ELR (cell line): ENCODE measurements around the gene RBM10.
"Not testable (repeated sequence)": the region's sequence is repeated elsewhere in the genome, so short reads cannot be mapped to it uniquely, and the experiment has no call there.

Experiments
- DNase-seq: peaks from one replicate; pipeline ENCODE4 v3.0.0-alpha.2; 2015; ENCODE audit warnings: low read depth

RBM10 gene, protein sequence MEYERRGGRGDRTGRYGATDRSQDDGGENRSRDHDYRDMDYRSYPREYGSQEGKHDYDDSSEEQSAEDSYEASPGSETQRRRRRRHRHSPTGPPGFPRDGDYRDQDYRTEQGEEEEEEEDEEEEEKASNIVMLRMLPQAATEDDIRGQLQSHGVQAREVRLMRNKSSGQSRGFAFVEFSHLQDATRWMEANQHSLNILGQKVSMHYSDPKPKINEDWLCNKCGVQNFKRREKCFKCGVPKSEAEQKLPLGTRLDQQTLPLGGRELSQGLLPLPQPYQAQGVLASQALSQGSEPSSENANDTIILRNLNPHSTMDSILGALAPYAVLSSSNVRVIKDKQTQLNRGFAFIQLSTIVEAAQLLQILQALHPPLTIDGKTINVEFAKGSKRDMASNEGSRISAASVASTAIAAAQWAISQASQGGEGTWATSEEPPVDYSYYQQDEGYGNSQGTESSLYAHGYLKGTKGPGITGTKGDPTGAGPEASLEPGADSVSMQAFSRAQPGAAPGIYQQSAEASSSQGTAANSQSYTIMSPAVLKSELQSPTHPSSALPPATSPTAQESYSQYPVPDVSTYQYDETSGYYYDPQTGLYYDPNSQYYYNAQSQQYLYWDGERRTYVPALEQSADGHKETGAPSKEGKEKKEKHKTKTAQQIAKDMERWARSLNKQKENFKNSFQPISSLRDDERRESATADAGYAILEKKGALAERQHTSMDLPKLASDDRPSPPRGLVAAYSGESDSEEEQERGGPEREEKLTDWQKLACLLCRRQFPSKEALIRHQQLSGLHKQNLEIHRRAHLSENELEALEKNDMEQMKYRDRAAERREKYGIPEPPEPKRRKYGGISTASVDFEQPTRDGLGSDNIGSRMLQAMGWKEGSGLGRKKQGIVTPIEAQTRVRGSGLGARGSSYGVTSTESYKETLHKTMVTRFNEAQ

GRCh38 chrX:47144626-47145394, at the start of gene RBM10, which contains the start of gene NDUFB11:
TSS of gene RBM10 (plus strand) at chrX:47145221. CDS start at chrX:47147482, 2,261 bp downstream.
TSS of gene NDUFB11 (minus strand) at chrX:47144702. CDS start at chrX:47144679, 23 bp downstream.
- peak; percentile 95 for DNase-seq

DNA sequence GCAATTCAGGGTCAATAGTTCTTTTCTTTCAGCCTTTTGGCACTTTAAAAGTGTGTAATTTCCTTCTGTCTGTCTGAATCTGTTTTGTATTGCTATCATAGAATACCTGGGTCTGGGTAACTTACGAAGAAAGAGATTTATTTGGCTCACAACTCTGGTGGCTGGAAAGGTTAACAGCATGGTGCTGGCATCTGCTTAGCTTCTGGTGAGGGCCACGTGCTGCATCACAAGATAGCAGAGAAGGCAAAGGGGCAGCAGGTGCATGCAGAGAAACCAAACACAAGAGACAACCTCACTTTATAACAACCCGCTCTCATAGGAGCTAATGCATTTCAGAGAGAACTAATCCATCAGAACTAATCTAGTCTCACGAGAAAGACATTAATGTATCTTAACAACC, 48.0 kb upstream of the RBM10 start:
- DNase-seq, result no peak

DNA sequence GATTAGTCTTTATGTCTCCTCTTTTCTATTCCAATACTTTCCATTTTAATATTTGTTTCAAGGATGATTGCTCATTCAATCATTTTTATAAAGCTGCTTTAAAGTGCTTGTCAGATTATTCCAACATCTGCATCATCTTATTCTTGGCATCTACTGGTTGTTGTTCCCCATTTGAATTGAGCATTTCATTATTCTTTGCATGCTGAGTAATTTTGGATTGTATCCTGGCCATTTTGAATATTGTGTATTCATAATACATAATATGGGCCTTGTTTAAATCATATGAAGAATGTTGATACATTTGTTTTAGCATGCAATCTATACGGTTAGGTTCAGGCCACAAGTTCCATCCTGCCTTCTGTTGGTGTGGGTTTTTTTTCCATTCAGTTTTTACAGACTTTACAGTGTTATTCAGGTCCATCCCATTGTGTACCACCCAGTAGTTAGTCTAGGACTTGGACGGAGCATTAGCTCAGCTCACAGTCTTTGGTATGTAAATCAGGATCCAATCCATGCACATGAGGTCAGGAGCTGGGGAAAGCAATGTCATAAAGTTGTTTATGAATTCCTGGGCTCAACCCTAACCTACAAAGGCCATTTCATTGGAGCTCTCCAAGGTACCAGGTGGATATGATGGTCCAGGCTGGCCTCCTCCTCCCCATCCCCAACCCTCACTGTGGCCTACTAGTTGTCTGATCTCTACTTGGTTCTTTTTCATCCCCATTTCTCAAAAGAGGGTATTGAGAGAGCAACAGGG, 46.5 kb upstream of the RBM10 start:
- DNase-seq, result no peak

DNA sequence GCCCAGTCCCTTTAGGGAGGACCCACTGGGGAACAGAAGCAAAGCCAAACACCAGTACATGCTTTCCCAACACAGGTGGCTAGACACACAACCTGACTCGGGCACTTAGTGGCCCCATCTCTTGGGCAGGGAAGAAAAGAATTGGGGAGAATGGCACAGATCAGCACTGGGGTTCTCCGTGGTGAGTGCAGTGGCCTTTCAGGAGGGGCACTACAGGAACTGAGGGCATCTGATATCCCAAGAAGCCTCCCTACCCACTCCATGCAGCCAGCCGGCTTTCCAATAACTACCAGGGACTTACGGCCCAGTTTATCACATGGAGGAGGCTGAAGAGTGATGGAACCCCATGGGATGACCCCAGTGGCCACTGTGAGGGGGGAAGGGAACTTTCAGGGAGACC, 43.8 kb upstream of the RBM10 start:
- DNase-seq, result no peak

DNA sequence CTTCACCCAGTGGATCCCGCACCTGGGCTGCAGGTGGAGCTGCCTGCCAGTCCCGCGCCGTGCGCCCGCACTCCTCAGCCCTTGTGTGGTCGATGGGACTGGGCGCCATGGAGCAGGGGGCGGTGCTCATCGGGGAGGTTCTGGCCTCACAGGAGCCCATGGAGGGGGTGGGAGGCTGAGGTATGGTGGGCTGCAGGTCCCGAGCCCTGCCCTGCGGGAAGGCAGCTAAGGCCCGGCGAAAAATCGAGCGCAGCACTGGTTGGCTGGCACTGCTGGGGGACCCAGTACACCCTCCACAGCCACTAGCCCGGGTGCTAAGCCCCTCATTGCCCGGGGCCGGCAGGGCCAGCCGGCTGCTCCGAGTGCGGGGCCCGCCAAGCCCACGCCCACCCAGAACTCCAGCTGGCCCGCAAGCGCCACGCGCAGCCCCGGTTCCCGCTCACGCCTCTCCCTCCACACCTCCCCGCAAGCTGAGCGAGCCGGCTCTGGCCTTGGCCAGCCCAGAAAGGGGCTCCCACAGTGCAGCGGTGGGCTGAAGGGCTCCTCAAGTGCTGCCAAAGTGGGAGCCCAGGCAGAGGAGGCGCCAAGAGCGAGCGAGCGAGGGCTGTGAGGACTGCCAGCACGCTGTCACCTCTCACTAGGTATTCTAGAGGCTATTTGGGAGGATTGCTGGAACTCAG, 33.9 kb upstream of the RBM10 start:
- DNase-seq, result not testable (repeated sequence)

DNA sequence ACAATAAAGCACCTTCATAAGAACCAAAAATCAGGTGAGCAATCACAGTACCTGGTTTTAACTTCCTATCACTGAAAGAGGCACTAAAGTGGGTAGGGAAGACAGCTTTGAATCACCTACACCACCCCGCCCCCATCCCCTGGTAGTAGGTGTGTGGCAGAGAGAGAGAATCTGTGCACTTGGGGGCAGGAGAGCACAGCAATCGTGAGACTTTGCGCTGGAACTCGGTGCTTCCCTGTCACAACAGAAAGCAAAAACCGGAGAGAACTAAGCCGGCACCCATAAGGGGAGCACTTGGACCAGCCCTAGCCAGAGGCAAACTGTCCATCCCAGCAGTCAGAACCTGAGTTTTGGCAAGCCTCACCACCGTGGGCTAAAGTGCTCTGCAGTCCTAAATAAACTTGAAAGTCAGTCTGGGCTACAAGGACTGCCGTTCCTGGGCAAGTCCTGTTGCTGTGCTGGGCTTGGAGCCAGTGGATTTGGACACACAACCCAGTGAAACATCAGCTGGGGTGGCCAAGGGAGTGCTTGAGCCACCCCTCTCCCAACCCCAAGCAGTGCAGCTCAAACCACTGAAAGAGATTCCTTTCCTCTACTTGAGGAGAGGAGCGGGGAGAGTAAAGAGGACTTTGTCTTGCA, 32.6 kb upstream of the RBM10 start:
- DNase-seq, result no peak

- DNase-seq, result not testable (repeated sequence)
Measured at GRCh38 chrX:47116551-47117110, 28.4 kb upstream of the RBM10 start.

DNA sequence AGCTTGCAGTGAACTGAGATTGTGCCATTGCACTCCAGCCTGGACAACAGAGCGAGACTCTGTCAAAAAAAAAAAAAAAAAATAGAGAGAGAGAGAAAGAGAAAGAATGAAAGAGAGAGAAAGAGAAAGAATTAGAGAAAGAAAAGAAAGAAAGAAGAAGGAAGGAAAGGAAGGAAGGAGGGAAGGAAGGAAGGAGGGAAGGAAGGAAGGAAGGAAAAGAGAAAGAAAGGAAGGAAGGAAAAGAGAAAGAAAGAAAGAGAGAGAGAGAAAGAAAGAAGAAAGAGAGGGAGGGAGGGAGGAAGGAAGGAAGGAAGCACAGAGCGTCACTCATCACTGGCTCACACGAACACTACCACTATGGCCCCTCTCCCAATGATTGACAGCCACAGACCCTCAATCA, 20.6 kb upstream of the RBM10 start:
- not testable (repeated sequence) for DNase-seq

DNA sequence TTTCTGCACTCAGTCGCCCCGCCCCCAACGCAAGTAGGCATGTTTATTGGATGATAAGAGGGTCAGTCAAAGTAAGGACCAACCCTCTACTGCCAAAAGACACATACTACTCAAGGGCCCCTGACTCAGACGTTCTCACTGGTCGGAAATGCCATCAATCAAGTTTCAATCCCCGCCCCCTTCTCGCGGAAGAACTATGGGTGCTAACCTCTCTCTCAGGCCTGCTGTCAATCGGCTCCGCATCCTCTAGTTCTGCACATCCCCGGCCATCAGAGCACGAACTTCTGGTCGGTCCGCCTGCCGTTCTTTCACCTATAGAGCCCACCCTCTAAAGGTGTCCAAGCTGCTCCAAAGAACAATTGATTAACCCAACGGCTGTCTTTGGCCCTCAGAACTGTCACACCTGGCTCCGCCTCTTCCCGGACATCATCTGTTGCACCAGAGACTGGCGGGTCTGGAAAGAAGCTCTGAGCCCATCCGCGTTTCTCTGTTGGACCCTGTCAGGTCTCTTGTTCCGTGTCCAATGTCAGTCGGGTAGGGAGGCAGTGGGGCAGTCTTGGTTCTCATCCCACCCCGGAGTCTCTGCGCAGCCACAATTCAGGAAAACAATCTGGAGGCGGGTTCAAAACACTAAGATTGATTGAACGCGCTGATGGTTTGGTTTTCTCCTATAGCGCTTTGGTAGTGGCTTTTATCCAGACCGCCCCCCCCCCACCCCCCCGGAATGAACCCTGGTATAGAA, 15.7 kb upstream of the RBM10 start:
- DNase-seq, result peak; percentile 93

DNA sequence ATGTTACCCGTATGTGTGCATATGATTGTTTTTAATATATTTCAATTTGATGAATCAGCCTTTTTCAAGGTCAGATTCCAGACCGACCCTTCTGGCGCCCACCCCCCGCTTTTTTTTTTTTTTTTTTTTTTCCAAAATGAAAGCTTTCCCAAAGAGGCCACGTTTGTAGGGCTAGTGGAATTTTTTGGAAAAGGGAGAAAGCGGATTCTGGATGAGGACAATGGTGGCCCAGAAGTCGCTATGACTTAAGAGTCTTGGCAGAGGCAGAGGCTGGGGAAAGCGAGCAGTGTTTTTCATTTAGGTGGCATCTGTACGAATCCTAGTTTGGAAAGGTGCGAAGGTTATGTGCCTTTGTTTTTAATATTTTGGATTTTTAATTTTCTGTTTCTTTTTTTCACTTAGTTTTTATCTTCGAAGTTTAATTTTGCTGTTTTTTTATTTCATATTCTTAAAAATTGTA, 15.1 kb upstream of the RBM10 start:
- DNase-seq, result no peak

GRCh38 chrX:47133493-47133892, 11.5 kb upstream of the RBM10 start:
- DNase-seq, result no peak

DNA sequence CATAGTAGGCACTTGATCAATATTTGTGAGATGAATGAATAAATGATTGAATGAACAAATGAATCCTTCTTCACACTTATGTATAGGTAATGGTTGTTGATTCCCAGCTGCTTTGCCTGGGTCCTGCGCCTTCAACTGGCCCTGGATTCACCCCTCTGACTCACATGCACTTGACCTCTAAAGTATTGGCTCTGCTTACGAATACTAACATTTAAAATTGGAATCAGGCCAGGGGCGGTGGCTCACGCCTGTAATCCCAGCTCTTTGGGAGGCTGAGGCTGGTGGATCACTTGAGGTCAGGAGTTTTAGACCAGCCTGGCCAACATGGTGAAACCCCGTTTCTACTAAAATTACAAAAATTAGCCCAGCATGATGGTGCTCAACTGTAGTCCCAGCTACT, 9.4 kb upstream of the RBM10 start:
- DNase-seq, result peak; percentile 71

- no peak for DNase-seq
Measured at GRCh38 chrX:47138171-47138570, 6.8 kb upstream of the RBM10 start.

GRCh38 chrX:47143894-47144625, 961 bp upstream of the RBM10 start:
- DNase-seq, result peak; percentile 58

DNA sequence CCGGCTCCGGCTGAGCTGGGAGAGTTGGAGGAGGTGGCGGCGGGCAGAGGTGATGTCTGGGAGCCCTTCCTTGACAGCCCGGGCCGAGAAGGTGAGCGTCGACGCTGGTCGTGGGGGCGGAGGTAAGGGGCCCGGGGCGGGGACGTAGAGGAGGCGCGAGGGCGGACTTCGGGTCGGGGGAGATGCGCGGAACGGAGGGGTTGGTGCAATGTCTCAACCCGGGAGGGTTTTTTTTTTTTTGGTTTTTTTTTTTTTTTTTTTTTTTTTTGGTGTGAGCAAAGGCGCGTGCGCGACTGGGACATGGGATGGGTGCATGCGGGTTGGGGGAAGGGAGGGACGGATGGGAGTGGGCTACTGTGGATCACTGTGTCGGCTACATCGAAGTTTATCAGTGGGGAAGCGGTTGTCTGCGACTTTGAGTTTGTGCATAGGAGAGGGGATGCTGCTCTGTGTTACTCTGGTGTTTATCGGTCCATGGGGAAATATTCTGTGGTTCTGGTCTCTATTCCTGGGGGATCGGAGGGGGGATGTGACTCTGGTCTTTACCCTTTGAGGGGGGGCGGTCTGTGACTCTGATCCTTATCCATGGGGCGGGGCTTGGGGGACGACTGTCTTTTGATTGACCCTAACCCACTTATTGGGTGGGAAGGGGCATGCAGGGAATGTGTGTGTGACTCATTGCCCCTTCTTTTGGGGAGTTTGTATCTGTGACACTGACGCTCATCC, 537 bp downstream of the RBM10 start:
- DNase-seq, result no peak

GRCh38 chrX:47146121-47146935, 1.3 kb downstream of the RBM10 start:
- no peak for DNase-seq
